Retina (tissue), 1 donor: ENCODE measurements around the gene GPLD1.
"Not testable (repeated sequence)": the region's sequence is repeated elsewhere in the genome, so short reads cannot be mapped to it uniquely, and the experiment has no call there.

Source experiments
- DNase-seq: peaks from one replicate; pipeline ENCODE4 v3.0.0-alpha.2; 2016

Gene GPLD1

GRCh38 chr6:24451581-24452388 lies 37.6 kb downstream of the GPLD1 start:
- no peak for DNase-seq

- no peak for DNase-seq
Measured at GRCh38 chr6:24448828-24449525, 40.4 kb downstream of the GPLD1 start.

GRCh38 chr6:24448396-24448795 lies 41.0 kb downstream of the GPLD1 start:
- no peak for DNase-seq

- no peak for DNase-seq
Measured at GRCh38 chr6:24446670-24447069, 42.7 kb downstream of the GPLD1 start.

- no peak for DNase-seq
Measured at GRCh38 chr6:24445704-24446103, 43.7 kb downstream of the GPLD1 start.

- no peak for DNase-seq
Measured at GRCh38 chr6:24444588-24444987, 44.8 kb downstream of the GPLD1 start.

GRCh38 chr6:24441599-24441904 lies 47.8 kb downstream of the GPLD1 start:
- DNase-seq, result no peak

GRCh38 chr6:24440897-24441598 lies 48.3 kb downstream of the GPLD1 start:
- DNase-seq, result no peak

- DNase-seq, result no peak
Measured at GRCh38 chr6:24439858-24440539, 49.4 kb downstream of the GPLD1 start.

GRCh38 chr6:24436979-24437378 lies 52.4 kb downstream of the GPLD1 start:
- no peak for DNase-seq

- DNase-seq, result no peak
Measured at GRCh38 chr6:24432611-24433010, 56.8 kb downstream of the GPLD1 start.

- peak; percentile 20 for DNase-seq
Measured at GRCh38 chr6:24431045-24431451, 58.3 kb downstream of the GPLD1 start.

GRCh38 chr6:24430086-24430485 lies 59.3 kb downstream of the GPLD1 start:
- no peak for DNase-seq

GRCh38 chr6:24429146-24429545 lies 60.2 kb downstream of the GPLD1 start:
- DNase-seq, result no peak

- no peak for DNase-seq
Measured at GRCh38 chr6:24428615-24429014, 60.8 kb downstream of the GPLD1 start.

- no peak for DNase-seq
Measured at GRCh38 chr6:24426729-24427446, 62.5 kb downstream of the GPLD1 start.

- DNase-seq, result no peak
Measured at GRCh38 chr6:24425091-24425490, 64.3 kb downstream of the GPLD1 start.

- no peak for DNase-seq
Measured at GRCh38 chr6:24419526-24419925, 69.9 kb downstream of the GPLD1 start.

GRCh38 chr6:24415753-24416152 lies 73.6 kb downstream of the GPLD1 start:
- no peak for DNase-seq

GRCh38 chr6:24414531-24414930 lies 74.8 kb downstream of the GPLD1 start:
- DNase-seq, result not testable (repeated sequence)

- no peak for DNase-seq
Measured at GRCh38 chr6:24412294-24412693, 77.1 kb downstream of the GPLD1 start.

GRCh38 chr6:24410622-24411021 lies 78.8 kb downstream of the GPLD1 start:
- no peak for DNase-seq
